ENCODE results near the gene COG1. TPM values are rescaled to one million over a fixed set of nuclear protein-coding genes. Genes with fewer than 3 reads are reported as not detected.

Gene COG1
- total and polyA plus RNA-seq, 9 of the 15 experiments (the other 6 are each of a cell fraction or from before 2014, with no cell fraction given) = 9.5 to 26.8 (median 12.9) TPM

DNA sequence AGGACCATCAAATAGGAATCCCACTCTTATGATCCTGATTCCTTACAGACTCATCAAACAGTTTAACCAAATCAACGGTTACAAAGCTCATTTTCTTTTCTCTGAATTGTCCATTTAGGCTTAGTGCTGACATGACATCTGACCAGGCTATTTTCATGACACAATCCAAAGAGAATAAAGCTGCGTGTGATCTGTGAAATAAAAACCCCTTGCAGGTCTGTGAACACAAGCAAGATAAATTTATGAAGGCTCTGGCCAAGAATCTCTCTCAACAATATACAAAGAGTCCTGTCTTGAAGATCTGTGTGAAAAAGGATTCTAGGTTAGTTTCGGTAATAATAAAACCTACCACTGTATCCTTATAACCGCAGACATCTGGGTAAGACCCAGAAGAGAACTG, 22.0 kb downstream of the COG1 start (continued):
- TF ChIP-seq SAP30 (IDR thresholded peaks at IDR 0.05; ENCODE audit: borderline replicate concordance, insufficient read depth, low read depth, low read length, poor library complexity, severe bottlenecking) = no peak
- TF ChIP-seq EHMT2 (IDR thresholded peaks at IDR 0.05) = no peak
- no peak for TF ChIP-seq ESRRA (IDR thresholded peaks at IDR 0.05; ENCODE audit: borderline replicate concordance, low read depth)
- TF ChIP-seq HDAC1 (IDR thresholded peaks at IDR 0.05) = no peak
- TF ChIP-seq, protein P1, sequence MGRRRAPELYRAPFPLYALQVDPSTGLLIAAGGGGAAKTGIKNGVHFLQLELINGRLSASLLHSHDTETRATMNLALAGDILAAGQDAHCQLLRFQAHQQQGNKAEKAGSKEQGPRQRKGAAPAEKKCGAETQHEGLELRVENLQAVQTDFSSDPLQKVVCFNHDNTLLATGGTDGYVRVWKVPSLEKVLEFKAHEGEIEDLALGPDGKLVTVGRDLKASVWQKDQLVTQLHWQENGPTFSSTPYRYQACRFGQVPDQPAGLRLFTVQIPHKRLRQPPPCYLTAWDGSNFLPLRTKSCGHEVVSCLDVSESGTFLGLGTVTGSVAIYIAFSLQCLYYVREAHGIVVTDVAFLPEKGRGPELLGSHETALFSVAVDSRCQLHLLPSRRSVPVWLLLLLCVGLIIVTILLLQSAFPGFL (CRISPR knock-in tag; IDR thresholded peaks at IDR 0.05) = no peak

DNA sequence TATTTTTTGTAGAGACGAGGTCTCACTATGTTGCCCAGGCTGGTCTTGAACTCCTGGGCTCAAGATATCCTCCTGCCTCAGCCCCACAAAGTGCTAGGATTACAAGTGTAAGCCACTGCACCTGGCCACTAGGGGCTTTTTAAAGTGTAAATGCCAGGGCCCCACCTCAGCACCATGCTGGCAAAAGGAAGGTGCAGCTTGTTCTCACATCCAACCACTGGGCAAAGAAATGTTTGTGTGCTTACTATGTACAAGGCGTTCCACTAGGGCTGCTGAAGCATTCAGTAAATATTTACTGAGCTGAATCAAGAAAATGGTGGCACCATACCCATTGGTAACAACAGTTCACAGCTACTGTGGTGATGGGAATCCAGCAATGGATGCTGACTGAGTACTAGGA, 22.6 kb downstream of the COG1 start:
- Histone ChIP-seq H3K27me3 (ENCODE audit: control insufficient read depth in 2 of 2, insufficient read depth in 2 of 2, low read length in 2 of 2) (no peaks in the 10 kb centered on the region), H3K36me3 (ENCODE audit: control insufficient read depth, insufficient read depth, low read length) (peaks cover 39% of the 10 kb centered on the region), H3K4me1 (replicated peaks in 1 of 2; ENCODE audit: control insufficient read depth in 2 of 2, insufficient read depth in 2 of 2, low read length in 2 of 2) (peaks cover 4 to 5% of the 10 kb centered on the region in 2 experiments; a peak in 3 of 5 replicates), H3K9me3 (replicated peaks; ENCODE audit: control insufficient read depth, insufficient read depth, low read depth, low read length) (no peaks in the 10 kb centered on the region), H3K79me2 (ENCODE audit: control insufficient read depth, insufficient read depth, low read length) (peaks cover 34% of the 10 kb centered on the region), H3K4me3 (no peak overlapping the region), H3K4me2 (ENCODE audit: insufficient read depth, low read length) (no peak overlapping the region), H3K27ac (ENCODE audit: extremely low read depth, low read depth, low read length) (no peak overlapping the region), H4K20me1 (replicated peaks; ENCODE audit: control insufficient read depth, insufficient read depth, low read length) (peaks cover 11% of the 10 kb centered on the region; the same call in 1 of the 2 replicates), H2AFZ (ENCODE audit: low read depth, low read length) (no peak overlapping the region), H3K9me1 (ENCODE audit: control insufficient read depth, insufficient read depth, low read length) (no peaks in the 10 kb centered on the region), H3K9ac (ENCODE audit: insufficient read depth in 1 of 2, low read depth in 2 of 2, low read length in 2 of 2) (no peak overlapping the region)
- ATAC-seq (peak; percentile 52; the same call in 2 of the 3 replicates), FAIRE-seq (no peak), DNase-seq (ENCODE audit: extremely low read depth in 1 of 4, low spot score in 3 of 4) (no peak)
- no TSS peak for BruUV-seq (replicated peaks)
- intact Hi-C loops (cut with micrococcal nuclease) (no loop called here), in situ Hi-C loops (cut with MboI) (no loop called here)
- ChIA-PET CTCF (ENCODE audit: low intra/inter-chr PET ratio) (no interaction called here), POLR2A (interaction anchor here (0.8 to 2.2 kb wide), 7 partner anchors 10 to 174 kb away, joined by 3 to 8 read pairs (median 3); a partner anchor contains a TSS)
- 100% methylated on average over 2 of the region's 2 CpGs for WGBS (ENCODE audit: insufficient coverage, low coverage, missing lambda C conversion rate)
- no peak for TF ChIP-seq CTBP1 (IDR thresholded peaks at IDR 0.05; ENCODE audit: borderline replicate concordance)
- TF ChIP-seq ZNF124 (CRISPR knock-in tag; IDR thresholded peaks at IDR 0.05) = no peak
- no peak for TF ChIP-seq C11orf30 (IDR thresholded peaks at IDR 0.05; ENCODE audit: low read depth)
- TF ChIP-seq ZFP30 (CRISPR knock-in tag; IDR thresholded peaks at IDR 0.05; ENCODE audit: borderline replicate concordance) = no peak
- no peak for TF ChIP-seq ZNF23 (CRISPR knock-in tag; IDR thresholded peaks at IDR 0.05)
- TF ChIP-seq, protein P2, sequence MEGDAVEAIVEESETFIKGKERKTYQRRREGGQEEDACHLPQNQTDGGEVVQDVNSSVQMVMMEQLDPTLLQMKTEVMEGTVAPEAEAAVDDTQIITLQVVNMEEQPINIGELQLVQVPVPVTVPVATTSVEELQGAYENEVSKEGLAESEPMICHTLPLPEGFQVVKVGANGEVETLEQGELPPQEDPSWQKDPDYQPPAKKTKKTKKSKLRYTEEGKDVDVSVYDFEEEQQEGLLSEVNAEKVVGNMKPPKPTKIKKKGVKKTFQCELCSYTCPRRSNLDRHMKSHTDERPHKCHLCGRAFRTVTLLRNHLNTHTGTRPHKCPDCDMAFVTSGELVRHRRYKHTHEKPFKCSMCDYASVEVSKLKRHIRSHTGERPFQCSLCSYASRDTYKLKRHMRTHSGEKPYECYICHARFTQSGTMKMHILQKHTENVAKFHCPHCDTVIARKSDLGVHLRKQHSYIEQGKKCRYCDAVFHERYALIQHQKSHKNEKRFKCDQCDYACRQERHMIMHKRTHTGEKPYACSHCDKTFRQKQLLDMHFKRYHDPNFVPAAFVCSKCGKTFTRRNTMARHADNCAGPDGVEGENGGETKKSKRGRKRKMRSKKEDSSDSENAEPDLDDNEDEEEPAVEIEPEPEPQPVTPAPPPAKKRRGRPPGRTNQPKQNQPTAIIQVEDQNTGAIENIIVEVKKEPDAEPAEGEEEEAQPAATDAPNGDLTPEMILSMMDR (IDR thresholded peaks at IDR 0.05 in 2 of 3, conservative IDR thresholded peaks at IDR 0.05 in 1 of 3; ENCODE audit: insufficient read depth in 2 of 3, low read depth in 1 of 3, low read length in 3 of 3) = 0 out of 6 replicates have a peak, but pooled peaks of 1 of the 3 experiments have one; percentile 20

All from K562 (cell line).